Mesendoderm (in vitro differentiated cells): ENCODE results near the gene MEGF6.

Experiments used
- DNase-seq: peaks from one replicate; pipeline ENCODE4 v3.0.0; 2013
- H2AK5ac ChIP-seq: 2 replicates; pipeline ENCODE4 v1.6.1; 2013; ENCODE audit warnings: low read length, inconsistent platforms
- H2BK120ac ChIP-seq: 2 replicates; pipeline ENCODE4 v1.6.1; 2013; ENCODE audit warnings: low read depth, mild to moderate bottlenecking, low read length, moderate library complexity, mixed read lengths
- H2BK15ac ChIP-seq: replicated peaks from 2 replicates; pipeline ENCODE4 v1.6.1; 2013; ENCODE audit warnings: low read depth, mild to moderate bottlenecking, moderate library complexity
- H2BK5ac ChIP-seq: 2 replicates; pipeline ENCODE4 v1.6.1; 2013; ENCODE audit warnings: low read length, inconsistent platforms
- H3K18ac ChIP-seq: 2 replicates; pipeline ENCODE4 v1.6.1; 2013; ENCODE audit warnings: mild to moderate bottlenecking, low read length, mixed read lengths
- H3K23ac ChIP-seq: one replicate; pipeline ENCODE4 v1.6.1; 2013; ENCODE audit warnings: low read length
- H3K27ac ChIP-seq: 2 replicates; pipeline ENCODE4 v1.5.1; 2013; ENCODE audit warnings: low read depth, mild to moderate bottlenecking, inconsistent platforms, low read length, moderate library complexity
- H3K27me3 ChIP-seq: 2 replicates; pipeline ENCODE4 v1.6.1; 2013; ENCODE audit warnings: low read length, control low read depth, mild to moderate bottlenecking, inconsistent platforms; ENCODE audit not compliant: insufficient read depth, poor library complexity
- H3K36me3 ChIP-seq: 2 replicates; pipeline ENCODE4 v1.6.1; 2013; ENCODE audit warnings: low read length, inconsistent platforms; ENCODE audit not compliant: control insufficient read depth, insufficient read depth
- H3K4ac ChIP-seq: one replicate; pipeline ENCODE4 v1.6.1; 2013; ENCODE audit warnings: low read depth, mild to moderate bottlenecking, low read length, moderate library complexity
- H3K4me1 ChIP-seq: 2 replicates; pipeline ENCODE4 v1.6.1; 2013; ENCODE audit warnings: low read depth, low read length, inconsistent platforms; ENCODE audit not compliant: control insufficient read depth
- H3K4me2 ChIP-seq: 2 replicates; pipeline ENCODE4 v1.6.1; 2013; ENCODE audit warnings: low read length
- H3K4me3 ChIP-seq: 2 replicates; pipeline ENCODE4 v1.5.1; 2013; ENCODE audit warnings: mild to moderate bottlenecking, low read length
- H3K56ac ChIP-seq: one replicate; pipeline ENCODE4 v1.6.1; 2013; ENCODE audit warnings: low read length
- H3K79me1 ChIP-seq: 2 replicates; pipeline ENCODE4 v1.6.1; 2013; ENCODE audit warnings: low read length, inconsistent platforms
- H3K79me2 ChIP-seq: 2 replicates; pipeline ENCODE4 v1.6.1; 2013; ENCODE audit warnings: mild to moderate bottlenecking, low read length; ENCODE audit not compliant: control insufficient read depth, insufficient read depth
- H3K9ac ChIP-seq: 2 replicates; pipeline ENCODE4 v1.6.1; 2013; ENCODE audit warnings: low read length, inconsistent platforms
- H4K5ac ChIP-seq: one replicate; pipeline ENCODE4 v1.6.1; 2013; ENCODE audit warnings: low read length
- H4K8ac ChIP-seq: one replicate; pipeline ENCODE4 v1.6.1; 2013; ENCODE audit warnings: low read depth, mild to moderate bottlenecking, control low read depth, low read length, moderate library complexity
- WGBS: extraction: QIAGEN DNeasy Blood & Tissue Kit; methylation state at CpG from one replicate; pipeline ENCODE4 v1.1.7; 2013; ENCODE audit warnings: low lambda C conversion rate, missing lambda C conversion rate; ENCODE audit not compliant: insufficient coverage; ENCODE audit errors: extremely low coverage; 5-methylcytosine and 5-hydroxymethylcytosine counted together

Gene MEGF6

GRCh38 chr1:3539707-3540425 is 71.4 kb downstream of the MEGF6 start:
- H2BK15ac ChIP-seq = no peak overlapping the region
- H4K8ac ChIP-seq = no peak overlapping the region
- no peak for DNase-seq
- H3K27ac ChIP-seq = no peak overlapping the region
- H2AK5ac ChIP-seq = no peak overlapping the region
- H3K79me2 ChIP-seq = no peaks in the 10 kb centered on the region
- H3K79me1 ChIP-seq = no peaks in the 10 kb centered on the region
- H3K4me3 ChIP-seq = no peak overlapping the region
- H3K4ac ChIP-seq = no peak overlapping the region
- no peak overlapping the region for H2BK120ac ChIP-seq
- WGBS = no CpG with 5 or more reads among the region's 24 CpGs
- H3K36me3 ChIP-seq = no peaks in the 10 kb centered on the region
- H3K9ac ChIP-seq = no peak overlapping the region
- no peak overlapping the region for H3K56ac ChIP-seq
- no peak overlapping the region for H3K18ac ChIP-seq
- no peak overlapping the region for H3K4me2 ChIP-seq
- no peaks in the 10 kb centered on the region for H3K27me3 ChIP-seq
- no peak overlapping the region for H3K23ac ChIP-seq
- no peak overlapping the region for H2BK5ac ChIP-seq
- no peaks in the 10 kb centered on the region for H3K4me1 ChIP-seq
- no peak overlapping the region for H4K5ac ChIP-seq

GRCh38 chr1:3537359-3537758 is 73.9 kb downstream of the MEGF6 start:
- DNase-seq = no peak
- Histone ChIP-seq H4K8ac (no peak overlapping the region), H3K79me1 (no peaks in the 10 kb centered on the region), H3K56ac (no peak overlapping the region), H3K4ac (no peak overlapping the region), H3K9ac (no peak overlapping the region), H3K23ac (no peak overlapping the region), H4K5ac (no peak overlapping the region), H3K27ac (no peak overlapping the region), H3K79me2 (no peaks in the 10 kb centered on the region), H2BK120ac (no peak overlapping the region), H2BK15ac (no peak overlapping the region), H3K4me1 (no peaks in the 10 kb centered on the region), H2AK5ac (no peak overlapping the region), H3K4me3 (no peak overlapping the region), H3K18ac (no peak overlapping the region), H2BK5ac (no peak overlapping the region), H3K4me2 (no peak overlapping the region), H3K27me3 (no peaks in the 10 kb centered on the region), H3K36me3 (no peaks in the 10 kb centered on the region)
- no CpG with 5 or more reads among the region's 16 CpGs for WGBS

- H3K56ac ChIP-seq = no peak overlapping the region
- H2AK5ac ChIP-seq = no peak overlapping the region
- H3K4me2 ChIP-seq = no peak overlapping the region
- no peak overlapping the region for H3K4ac ChIP-seq
- no peak for DNase-seq
- H3K27ac ChIP-seq = no peak overlapping the region
- no peaks in the 10 kb centered on the region for H3K27me3 ChIP-seq
- H2BK15ac ChIP-seq = no peak overlapping the region
- H3K18ac ChIP-seq = no peak overlapping the region
- H2BK5ac ChIP-seq = no peak overlapping the region
- no peak overlapping the region for H4K5ac ChIP-seq
- H3K9ac ChIP-seq = no peak overlapping the region
- no peaks in the 10 kb centered on the region for H3K36me3 ChIP-seq
- no peaks in the 10 kb centered on the region for H3K79me2 ChIP-seq
- H3K4me1 ChIP-seq = no peaks in the 10 kb centered on the region
- no peak overlapping the region for H4K8ac ChIP-seq
- no peak overlapping the region for H3K23ac ChIP-seq
- no peak overlapping the region for H2BK120ac ChIP-seq
- H3K79me1 ChIP-seq = no peaks in the 10 kb centered on the region
- no peak overlapping the region for H3K4me3 ChIP-seq
- no CpG with 5 or more reads among the region's 27 CpGs for WGBS
These were observed 74.7 kb downstream of the MEGF6 start for GRCh38 chr1:3536420-3537195.

- Histone ChIP-seq H3K36me3 (no peaks in the 10 kb centered on the region), H3K4ac (no peak overlapping the region)
These were observed 75.6 kb downstream of the MEGF6 start for GRCh38 chr1:3535732-3536131.

GRCh38 chr1:3534803-3535637 is 76.3 kb downstream of the MEGF6 start:
- Histone ChIP-seq H3K79me1 (no peaks in the 10 kb centered on the region), H2BK15ac (no peak overlapping the region), H3K23ac (no peak overlapping the region), H3K9ac (no peak overlapping the region), H3K36me3 (no peaks in the 10 kb centered on the region), H3K56ac (no peak overlapping the region), H3K27ac (no peak overlapping the region), H3K18ac (no peak overlapping the region), H3K27me3 (no peaks in the 10 kb centered on the region), H4K5ac (no peak overlapping the region), H3K79me2 (no peaks in the 10 kb centered on the region), H2BK120ac (no peak overlapping the region), H2BK5ac (no peak overlapping the region), H4K8ac (no peak overlapping the region), H2AK5ac (no peak overlapping the region), H3K4me3 (no peak overlapping the region), H3K4me2 (no peak overlapping the region), H3K4me1 (no peaks in the 10 kb centered on the region), H3K4ac (no peak overlapping the region)
- no CpG with 5 or more reads among the region's 17 CpGs for WGBS
- DNase-seq = no peak

More at GRCh38 chr1:3535732-3536131, 75.6 kb downstream of the MEGF6 start:
- no peaks in the 10 kb centered on the region for H3K27me3 ChIP-seq
- no peak overlapping the region for H2BK120ac ChIP-seq
- no peaks in the 10 kb centered on the region for H3K79me1 ChIP-seq
- no peak overlapping the region for H2AK5ac ChIP-seq
- no peak overlapping the region for H3K27ac ChIP-seq
- H2BK15ac ChIP-seq = no peak overlapping the region
- H3K4me1 ChIP-seq = no peaks in the 10 kb centered on the region
- H3K18ac ChIP-seq = no peak overlapping the region
- H2BK5ac ChIP-seq = no peak overlapping the region
- no peak for DNase-seq
- H3K79me2 ChIP-seq = no peaks in the 10 kb centered on the region
- no peak overlapping the region for H3K56ac ChIP-seq
- no peak overlapping the region for H3K9ac ChIP-seq
- H4K5ac ChIP-seq = no peak overlapping the region
- WGBS = no CpG with 5 or more reads among the region's 12 CpGs
- H3K23ac ChIP-seq = no peak overlapping the region
- no peak overlapping the region for H3K4me3 ChIP-seq
- H4K8ac ChIP-seq = no peak overlapping the region
- H3K4me2 ChIP-seq = no peak overlapping the region
